ENCODE measurements around the gene FREY1. TPM values are rescaled to one million over a fixed set of nuclear protein-coding genes. Genes with fewer than 3 reads are reported as not detected.

FREY1 gene
- polyA plus RNA-seq, 3 donors, result 0.37 TPM; not detected in 2

DNA sequence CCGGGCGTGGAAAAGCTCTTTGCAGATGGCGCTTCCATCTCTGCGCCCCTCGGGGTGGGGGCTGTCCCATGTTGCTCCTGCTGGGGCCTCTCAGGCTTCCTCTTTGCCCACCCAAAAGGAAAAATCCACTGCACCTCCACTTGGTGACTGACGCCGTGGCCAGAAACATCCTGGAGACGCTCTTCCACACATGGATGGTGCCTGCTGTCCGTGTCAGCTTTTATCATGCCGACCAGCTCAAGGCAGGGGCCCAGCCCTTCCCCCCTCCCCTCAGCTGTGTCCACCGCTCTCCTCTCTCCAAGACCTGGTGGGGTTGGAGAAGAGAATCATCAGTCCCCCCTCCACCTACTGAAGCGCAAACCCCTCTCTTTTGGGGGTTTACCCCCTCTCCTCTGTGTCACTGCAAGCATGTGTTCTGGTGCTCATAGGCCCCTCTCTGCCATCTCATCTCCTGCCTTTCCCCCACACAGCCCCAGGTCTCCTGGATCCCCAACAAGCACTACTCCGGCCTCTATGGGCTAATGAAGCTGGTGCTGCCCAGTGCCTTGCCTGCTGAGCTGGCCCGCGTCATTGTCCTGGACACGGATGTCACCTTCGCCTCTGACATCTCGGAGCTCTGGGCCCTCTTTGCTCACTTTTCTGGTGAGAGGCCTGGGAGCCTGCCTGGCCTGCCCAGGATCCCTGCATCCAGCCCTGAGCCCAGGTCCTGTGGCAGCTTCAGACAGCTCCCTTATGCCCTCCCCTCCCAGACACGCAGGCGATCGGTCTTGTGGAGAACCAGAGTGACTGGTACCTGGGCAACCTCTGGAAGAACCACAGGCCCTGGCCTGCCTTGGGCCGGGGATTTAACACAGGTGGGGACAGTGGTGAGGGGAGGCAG, 17.2 kb upstream of the FREY1 start:
- H3K27me3 ChIP-seq (ENCODE audit: control insufficient read depth in 2 of 2, insufficient read depth in 2 of 2, low read length in 2 of 2), result peaks cover 6 to 23% of the 10 kb centered on the region in 2 donors
- H3K36me3 Mint-ChIP-seq, result peaks cover 3 to 9% of the 10 kb centered on the region in 2 donors
- no peaks in the 10 kb centered on the region for H3K36me3 ChIP-seq (replicated peaks in 1 of 2; ENCODE audit: control insufficient read depth in 1 of 2, insufficient read depth in 2 of 2, low read length in 2 of 2)
- peak overlapping the region in 1 of 2 donors; percentile 73 for H3K4me3 Mint-ChIP-seq
- no peak for DNase-seq
- no peak overlapping the region for H3K4me2 ChIP-seq (replicated peaks; ENCODE audit: extremely low read depth, low read length, poor library complexity, severe bottlenecking)
- no peak overlapping the region for H3K27ac ChIP-seq (ENCODE audit: low read depth in 1 of 2, low read length in 2 of 2)
- H3K9me3 ChIP-seq (replicated peaks in 1 of 2; ENCODE audit: control insufficient read depth in 1 of 2, insufficient read depth in 1 of 2, low read length in 2 of 2), result no peaks in the 10 kb centered on the region
- H3K9ac ChIP-seq (ENCODE audit: insufficient read depth, low read length, poor library complexity, severe bottlenecking), result no peak overlapping the region
- intact Hi-C loops (cut with micrococcal nuclease), result no loop called here
- WGBS (ENCODE audit: insufficient coverage), result 94% methylated on average over 11 of the region's 22 CpGs
- no peak overlapping the region for H2AFZ ChIP-seq (ENCODE audit: insufficient read depth, low read depth, low read length, poor library complexity, severe bottlenecking)
- H3K9me3 Mint-ChIP-seq, result peaks cover 0 to 10% (median 6%) of the 10 kb centered on the region in 7 donors
- peaks cover 9 to 20% of the 10 kb centered on the region in 2 donors for H3K4me1 ChIP-seq (ENCODE audit: control insufficient read depth in 1 of 2, insufficient read depth in 2 of 2, low read length in 2 of 2)
- H3K79me2 ChIP-seq (ENCODE audit: insufficient read depth, low read length), result peaks cover 4% of the 10 kb centered on the region
- peaks cover 27% of the 10 kb centered on the region for H3K4me1 Mint-ChIP-seq
- H3K27ac Mint-ChIP-seq, result peak overlapping the region in 2 of 7 donors; percentile 25 to 32
- peaks cover 7% of the 10 kb centered on the region for H4K20me1 ChIP-seq (ENCODE audit: insufficient read depth, low read length)
- no peak overlapping the region for H3K4me3 ChIP-seq (replicated peaks in 1 of 3; ENCODE audit: low read depth in 2 of 3, low read length in 3 of 3)
- H3K27me3 Mint-ChIP-seq (ENCODE audit: low read depth in 3 of 3), result peaks cover 19 to 35% (median 32%) of the 10 kb centered on the region in 3 donors
- no peak for TF ChIP-seq CTCF (IDR thresholded peaks at IDR 0.05)

DNA sequence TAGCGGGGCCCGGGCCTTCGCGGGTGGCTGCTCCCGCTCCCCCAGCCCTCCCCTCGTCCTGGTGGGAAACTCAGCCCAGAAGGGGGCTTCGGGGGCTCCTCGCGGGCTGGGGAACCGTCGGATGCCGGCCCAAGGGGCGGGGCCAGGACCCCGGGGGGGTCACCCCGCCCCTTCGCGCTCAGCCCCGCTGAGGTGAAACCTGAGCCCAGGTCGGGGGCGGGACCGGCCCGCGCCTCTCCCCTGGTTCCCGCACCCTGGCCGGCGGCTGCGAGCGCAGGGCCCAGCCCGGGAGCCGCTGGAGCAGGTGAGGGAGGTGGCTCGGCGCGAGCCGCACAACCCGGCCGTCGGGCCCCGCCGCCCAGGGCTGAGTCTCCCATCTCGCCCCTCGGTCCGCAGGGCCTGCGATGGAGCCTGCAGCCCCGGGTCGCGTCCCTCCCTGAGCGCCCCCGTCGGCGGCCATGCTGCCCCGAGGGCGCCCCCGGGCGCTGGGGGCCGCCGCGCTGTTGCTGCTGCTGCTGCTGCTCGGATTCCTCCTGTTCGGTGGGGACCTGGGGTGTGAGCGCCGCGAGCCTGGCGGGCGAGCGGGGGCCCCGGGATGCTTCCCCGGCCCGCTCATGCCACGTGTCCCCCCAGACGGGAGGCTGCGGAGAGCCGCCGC, 15.5 kb upstream of the FREY1 start, which contains the start of gene LARGE2:
TSS of gene LARGE2 (plus strand) at position 232 of the 658 bp plus-strand sequence. CDS start at position 459, 227 bp downstream.
- Histone ChIP-seq H3K36me3 (replicated peaks in 1 of 2; ENCODE audit: control insufficient read depth in 1 of 2, insufficient read depth in 2 of 2, low read length in 2 of 2) (no peaks in the 10 kb centered on the region), H3K9ac (ENCODE audit: insufficient read depth, low read length, poor library complexity, severe bottlenecking) (peak within 1 kb of the TSS; percentile 36), H3K9me3 (replicated peaks in 1 of 2; ENCODE audit: control insufficient read depth in 1 of 2, insufficient read depth in 1 of 2, low read length in 2 of 2) (no peaks in the 10 kb centered on the region), H3K79me2 (ENCODE audit: insufficient read depth, low read length) (peaks cover under 1% of the 10 kb centered on the region), H3K4me2 (replicated peaks; ENCODE audit: extremely low read depth, low read length, poor library complexity, severe bottlenecking) (peak within 1 kb of the TSS; percentile 74), H4K20me1 (ENCODE audit: insufficient read depth, low read length) (no peaks in the 10 kb centered on the region), H3K4me3 (replicated peaks in 1 of 3; ENCODE audit: low read depth in 2 of 3, low read length in 3 of 3) (peak within 1 kb of the TSS in 1 of 3 experiments; percentile 65), H2AFZ (ENCODE audit: insufficient read depth, low read depth, low read length, poor library complexity, severe bottlenecking) (peak within 1 kb of the TSS; percentile 78), H3K27me3 (ENCODE audit: control insufficient read depth in 2 of 2, insufficient read depth in 2 of 2, low read length in 2 of 2) (peaks cover 6 to 23% of the 10 kb centered on the region in 2 donors), H3K27ac (ENCODE audit: low read depth in 1 of 2, low read length in 2 of 2) (no peak within 1 kb of the TSS), H3K4me1 (ENCODE audit: control insufficient read depth in 1 of 2, insufficient read depth in 2 of 2, low read length in 2 of 2) (peaks cover 12 to 20% of the 10 kb centered on the region in 2 donors)
- Mint-ChIP-seq H3K27me3 (ENCODE audit: low read depth in 3 of 3) (peaks cover 19 to 35% (median 32%) of the 10 kb centered on the region in 3 donors), H3K4me1 (peaks cover 26% of the 10 kb centered on the region), H3K4me3 (peak within 1 kb of the TSS; percentile 79 to 90), H3K9me3 (peaks cover 0 to 10% (median 6%) of the 10 kb centered on the region in 7 donors), H3K36me3 (peaks cover 3 to 9% of the 10 kb centered on the region in 2 donors), H3K27ac (peak within 1 kb of the TSS in 1 of 7 donors; percentile 41)
- intact Hi-C loops (cut with micrococcal nuclease), result no loop called here
- no peak for TF ChIP-seq CTCF (IDR thresholded peaks at IDR 0.05)
- 1% methylated on average over 73 of the region's 73 CpGs for WGBS (ENCODE audit: insufficient coverage)
- no peak for DNase-seq
